ENCODE data around the gene SMARCD3. TPM values are rescaled to one million over a fixed set of nuclear protein-coding genes. Genes with fewer than 3 reads are reported as not detected.

SMARCD3 gene
- total and polyA plus RNA-seq, 2 of the 4 experiments (the other 2 are of a cell fraction): 37.5 to 48.5 TPM

- Histone ChIP-seq H3K56ac (ENCODE audit: extremely low read depth, insufficient read depth, low read length) (no peak overlapping the region), H3K4ac (ENCODE audit: low read depth, low read length) (no peak overlapping the region), H4K5ac (ENCODE audit: low read depth, low read length) (no peak overlapping the region), H3K79me1 (ENCODE audit: low read depth in 1 of 2, low read length in 2 of 2) (no peaks in the 10 kb centered on the region), H3K27ac (ENCODE audit: insufficient read depth, low read length) (no peak overlapping the region), H3K9ac (ENCODE audit: low read depth, low read length) (no peak overlapping the region), H3K14ac (replicated peaks; ENCODE audit: low read depth, low read length) (no peak overlapping the region), H3K27me3 (ENCODE audit: control insufficient read depth, insufficient read depth, low read length) (peaks cover 49% of the 10 kb centered on the region), H2AK5ac (ENCODE audit: low read depth, low read length) (no peak overlapping the region), H2BK15ac (ENCODE audit: low read depth, low read length) (no peak overlapping the region), H3K36me3 (ENCODE audit: control insufficient read depth, insufficient read depth, low read length) (no peaks in the 10 kb centered on the region), H2BK120ac (ENCODE audit: low read depth, low read length) (no peak overlapping the region), H2BK5ac (ENCODE audit: low read depth, low read length, poor library complexity, severe bottlenecking) (no peak overlapping the region), H3K4me1 (ENCODE audit: control insufficient read depth, insufficient read depth, low read length) (no peaks in the 10 kb centered on the region), H3K23ac (ENCODE audit: low read depth, low read length) (no peak overlapping the region), H2AFZ (replicated peaks; ENCODE audit: low read length, poor library complexity) (no peak overlapping the region), H2BK20ac (ENCODE audit: low read depth, low read length) (no peak overlapping the region), H2AK9ac (replicated peaks; ENCODE audit: low read depth, low read length, poor library complexity) (no peak overlapping the region), H3K9me1 (ENCODE audit: insufficient read depth, low read length) (no peaks in the 10 kb centered on the region), H3K4me2 (ENCODE audit: low read depth, low read length) (no peak overlapping the region), H4K8ac (ENCODE audit: low read depth in 2 of 2, low read length in 2 of 2) (no peak overlapping the region), H3K18ac (ENCODE audit: low read depth, low read length) (no peak overlapping the region), H3K4me3 (ENCODE audit: insufficient read depth, low read depth, low read length) (no peak overlapping the region), H4K20me1 (ENCODE audit: insufficient read depth, low read length) (no peaks in the 10 kb centered on the region), H3K9me3 (ENCODE audit: control insufficient read depth, insufficient read depth, low read length) (no peaks in the 10 kb centered on the region), H4K91ac (ENCODE audit: insufficient read depth, low read depth, low read length) (no peak overlapping the region)
- TF ChIP-seq CHD1 (IDR thresholded peaks at IDR 0.05; ENCODE audit: low read depth, low read length) (no peak), MAZ (IDR thresholded peaks at IDR 0.05; ENCODE audit: borderline replicate concordance, low read depth, low read length) (no peak), NFE2L2 (IDR thresholded peaks at IDR 0.05; ENCODE audit: low read depth, low read length) (no peak), POLR2A (IDR thresholded peaks at IDR 0.05; ENCODE audit: low read depth, low read length) (no peak), MXI1 (IDR thresholded peaks at IDR 0.05; ENCODE audit: borderline replicate concordance, low read depth, low read length) (no peak), RAD21 (IDR thresholded peaks at IDR 0.05; ENCODE audit: low read length) (no peak), MAFK (IDR thresholded peaks at IDR 0.05; ENCODE audit: low read depth, low read length) (no peak), CTCF (conservative IDR thresholded peaks at IDR 0.05; ENCODE audit: low read depth, low read length) (no peak), CEBPB (IDR thresholded peaks at IDR 0.05; ENCODE audit: low read depth, low read length) (no peak), SMC3 (IDR thresholded peaks at IDR 0.05; ENCODE audit: low read depth, low read length) (no peak), USF2 (IDR thresholded peaks at IDR 0.05; ENCODE audit: low read depth, low read length) (no peak), RFX5 (IDR thresholded peaks at IDR 0.05; ENCODE audit: low read depth, low read length) (no peak), RCOR1 (IDR thresholded peaks at IDR 0.05; ENCODE audit: insufficient replicate concordance, low read length) (no peak), FOS (IDR thresholded peaks at IDR 0.05; ENCODE audit: low read depth, low read length) (no peak), BHLHE40 (IDR thresholded peaks at IDR 0.05; ENCODE audit: low read depth, low read length) (no peak), ELK1 (IDR thresholded peaks at IDR 0.05; ENCODE audit: borderline replicate concordance, low read depth, low read length) (no peak)
- ChIA-PET POLR2A (ENCODE audit: unreplicated experiment) (no interaction called here), CTCF (no interaction called here)
- in situ Hi-C loops (cut with MboI; ENCODE audit: low sequenced_read_pairs) (no loop called here), dilution Hi-C loops (cut with HindIII; ENCODE audit: low sequenced_read_pairs, unreplicated experiment) (no loop called here), intact Hi-C loops (cut with micrococcal nuclease) (no loop called here)
- 24% methylated on average over 10 of the region's 10 CpGs; no CpG with 5 or more reads in 1 of the 2 experiments for WGBS, 2 experiments (ENCODE audit: extremely low coverage in 2 of 2, insufficient read length in 1 of 2)
- no TSS peak for BruUV-seq (replicated peaks)
- DNase-seq: no peak
- no peak for ATAC-seq (ENCODE audit: low read depth)
Measured at GRCh38 chr7:151261529-151261928, 13.0 kb upstream of the SMARCD3 start.
